D721Med (cell line): ENCODE measurements around the gene ZNF438.
"Not testable (repeated sequence)": the region's sequence is repeated elsewhere in the genome, so short reads cannot be mapped to it uniquely, and the experiment has no call there.

Source experiments
- DNase-seq: peaks from one replicate; pipeline ENCODE4 v3.0.0; 2011; ENCODE audit warnings: low spot score; ENCODE audit not compliant: insufficient read length
- FAIRE-seq: peaks from 2 replicates; lab custom pipeline; 2011; peaks lifted over from hg19 to GRCh38; lab: Jason Lieb, UNC
- TF ChIP-seq, protein P1 (sequence below): IDR thresholded peaks from 2 replicates; pipeline ENCODE4 v1.5.1; 2012; ENCODE audit warnings: mild to moderate bottlenecking, control low read depth; ENCODE audit not compliant: insufficient read depth; ENCODE audit errors: missing control alignments

Gene ZNF438

DNA sequence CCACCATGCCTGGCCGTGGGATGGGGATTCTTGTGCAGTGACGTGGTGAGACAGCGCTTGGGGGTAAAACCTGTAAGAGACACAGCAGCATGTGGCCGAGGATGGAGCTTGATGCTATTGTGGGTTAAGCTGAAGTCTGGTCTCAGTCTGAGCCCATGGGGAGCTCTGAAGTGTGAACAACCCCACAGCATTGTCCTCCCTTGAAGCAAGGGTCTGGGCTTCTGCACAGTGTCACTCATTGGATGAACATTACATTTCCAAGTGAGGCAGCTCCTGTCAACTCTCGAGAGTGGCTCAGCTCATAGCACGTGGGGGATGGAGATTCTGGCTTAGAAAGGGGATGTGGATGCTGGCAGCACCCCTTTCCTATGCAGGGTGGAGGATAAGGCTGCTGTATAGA lies 32.2 kb upstream of the ZNF438 start:
- FAIRE-seq (no peak), DNase-seq (no peak)
- TF ChIP-seq, protein P1, sequence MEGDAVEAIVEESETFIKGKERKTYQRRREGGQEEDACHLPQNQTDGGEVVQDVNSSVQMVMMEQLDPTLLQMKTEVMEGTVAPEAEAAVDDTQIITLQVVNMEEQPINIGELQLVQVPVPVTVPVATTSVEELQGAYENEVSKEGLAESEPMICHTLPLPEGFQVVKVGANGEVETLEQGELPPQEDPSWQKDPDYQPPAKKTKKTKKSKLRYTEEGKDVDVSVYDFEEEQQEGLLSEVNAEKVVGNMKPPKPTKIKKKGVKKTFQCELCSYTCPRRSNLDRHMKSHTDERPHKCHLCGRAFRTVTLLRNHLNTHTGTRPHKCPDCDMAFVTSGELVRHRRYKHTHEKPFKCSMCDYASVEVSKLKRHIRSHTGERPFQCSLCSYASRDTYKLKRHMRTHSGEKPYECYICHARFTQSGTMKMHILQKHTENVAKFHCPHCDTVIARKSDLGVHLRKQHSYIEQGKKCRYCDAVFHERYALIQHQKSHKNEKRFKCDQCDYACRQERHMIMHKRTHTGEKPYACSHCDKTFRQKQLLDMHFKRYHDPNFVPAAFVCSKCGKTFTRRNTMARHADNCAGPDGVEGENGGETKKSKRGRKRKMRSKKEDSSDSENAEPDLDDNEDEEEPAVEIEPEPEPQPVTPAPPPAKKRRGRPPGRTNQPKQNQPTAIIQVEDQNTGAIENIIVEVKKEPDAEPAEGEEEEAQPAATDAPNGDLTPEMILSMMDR, result no peak

DNA sequence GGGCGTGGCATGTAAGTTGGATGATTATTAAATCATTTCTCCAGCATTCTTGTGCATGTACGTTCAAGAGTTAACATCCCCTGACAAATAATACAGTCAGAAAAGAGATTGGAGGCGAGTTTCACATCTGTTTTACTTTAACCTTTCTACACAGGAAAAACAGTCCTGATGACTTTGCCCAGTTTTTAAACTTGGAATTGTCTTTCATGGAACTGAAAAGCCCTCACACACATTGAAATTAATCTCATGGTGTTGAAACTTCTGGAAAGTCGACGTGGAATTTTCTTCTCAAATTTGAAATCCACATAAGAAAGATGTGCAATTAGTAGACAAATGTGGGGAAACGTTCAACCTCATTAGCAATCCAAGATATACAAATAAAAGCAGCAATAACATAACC lies 31.2 kb upstream of the ZNF438 start:
- TF ChIP-seq, protein P1, result no peak
- DNase-seq, result no peak
- no peak for FAIRE-seq

DNA sequence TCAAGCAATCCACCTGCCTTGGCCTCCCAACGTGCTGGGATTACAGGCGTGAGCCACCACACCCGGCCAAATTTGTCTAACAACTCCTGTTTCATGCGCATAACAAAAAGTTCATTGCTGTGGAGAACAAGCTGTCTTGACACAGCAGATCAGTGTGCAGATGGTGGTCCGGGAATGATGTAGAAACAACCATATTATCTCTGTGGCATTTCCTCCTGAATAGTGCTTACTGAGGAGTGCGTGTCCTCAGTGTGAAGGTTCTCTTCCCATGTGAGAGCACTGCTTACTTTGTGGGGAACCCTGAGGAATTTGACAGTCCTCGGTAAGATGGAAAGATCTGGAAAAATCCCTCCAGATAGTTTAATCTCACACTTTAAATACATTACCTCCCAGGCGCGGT lies 30.3 kb upstream of the ZNF438 start:
- DNase-seq (no peak), FAIRE-seq (no peak)
- TF ChIP-seq, protein P1, result no peak

DNA sequence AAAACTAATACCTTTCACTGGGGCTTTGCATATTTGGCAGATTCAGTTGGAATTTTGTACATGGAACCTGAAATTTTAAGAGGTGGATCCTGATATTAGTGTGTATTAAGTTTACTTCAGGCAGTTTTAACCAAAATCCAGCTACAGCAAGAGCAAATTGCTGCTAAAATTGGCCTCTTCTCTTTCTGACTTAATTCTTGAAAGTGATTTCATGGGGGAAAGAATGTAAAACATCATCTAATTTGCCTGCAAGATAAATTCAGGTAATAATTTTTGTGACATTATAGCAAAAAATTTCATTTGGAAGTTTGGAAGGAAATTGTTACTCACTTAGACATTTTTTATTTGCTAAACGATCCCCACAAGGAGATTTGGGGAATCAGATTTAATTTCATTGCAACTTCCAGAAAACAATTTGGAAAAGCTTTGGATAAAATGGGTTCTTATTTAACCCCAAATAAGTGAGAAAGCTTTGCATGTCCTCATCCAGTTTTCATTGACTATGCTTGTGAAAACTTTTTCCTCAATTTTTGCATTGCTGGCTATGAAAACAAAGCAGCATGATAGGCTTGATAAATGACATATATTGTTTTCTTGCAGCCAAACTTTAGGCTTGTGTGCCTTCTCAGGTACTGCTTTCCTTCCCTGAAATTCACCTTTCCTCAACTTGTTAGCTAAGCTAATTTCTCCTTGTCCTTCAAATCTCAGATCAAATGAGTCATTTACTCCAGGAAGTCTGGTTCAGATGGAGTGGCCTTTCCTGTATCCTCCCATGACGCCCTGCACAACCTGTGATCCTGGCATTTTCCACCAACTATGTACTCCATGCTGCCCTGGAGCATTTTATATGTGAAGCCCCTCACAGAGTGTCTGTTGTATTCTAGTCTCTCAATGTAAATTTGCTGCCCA lies 27.4 kb upstream of the ZNF438 start:
- FAIRE-seq (no peak), DNase-seq (no peak)
- TF ChIP-seq, protein P1, result no peak

DNA sequence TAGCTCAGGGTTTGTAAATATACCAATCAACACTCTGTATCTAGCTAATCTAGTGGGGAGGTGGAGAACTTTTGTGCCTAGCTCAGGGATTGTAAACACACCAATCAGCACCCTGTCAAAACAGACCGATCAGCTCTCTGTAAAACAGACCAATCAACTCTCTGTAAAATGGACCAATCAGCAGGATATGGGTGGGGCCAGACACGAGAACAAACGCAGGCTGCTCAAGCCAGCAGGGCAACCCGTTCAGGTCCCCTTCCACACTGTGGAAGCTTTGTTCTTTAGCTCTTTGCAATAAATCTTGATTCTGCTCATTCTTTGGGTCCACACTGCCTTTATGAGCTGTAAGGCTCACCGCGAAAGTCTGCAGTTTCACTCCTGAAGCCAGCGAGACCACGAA lies 25.0 kb upstream of the ZNF438 start:
- not testable (repeated sequence) for FAIRE-seq

DNA sequence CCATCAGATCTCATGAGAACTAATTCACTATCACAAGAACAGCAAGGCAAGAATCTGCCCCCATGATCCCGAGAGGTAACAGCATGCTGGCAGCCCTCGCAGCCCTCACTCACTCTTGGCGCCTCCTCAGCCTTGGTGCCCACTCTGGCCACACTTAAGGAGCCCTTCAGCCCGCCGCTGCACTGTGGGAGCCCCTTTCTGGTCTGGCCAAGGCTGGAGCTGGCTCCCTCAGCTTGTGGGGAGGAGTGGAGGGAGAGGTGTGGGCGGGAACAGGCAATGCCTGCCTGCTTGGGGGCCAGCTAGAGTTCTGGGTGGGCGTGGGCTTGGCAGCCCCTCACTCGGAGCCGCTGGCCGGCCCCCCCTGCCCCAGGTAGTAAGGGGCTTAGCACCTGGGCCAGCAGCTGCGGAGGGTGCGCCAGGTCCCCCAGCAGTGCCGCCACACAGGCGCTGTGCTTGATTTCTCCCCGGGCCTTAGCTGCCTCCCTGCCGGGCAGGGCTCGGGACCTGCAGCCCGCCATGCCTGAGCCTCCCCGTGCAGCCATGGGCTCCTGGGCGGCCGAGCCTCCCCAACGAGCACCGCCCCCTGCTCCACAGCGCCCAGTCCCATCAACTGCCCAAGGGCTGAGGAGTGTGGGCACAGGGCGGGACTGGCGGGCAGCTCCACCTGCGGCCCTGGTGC lies 24.0 kb upstream of the ZNF438 start:
- TF ChIP-seq, protein P1, result no peak
- DNase-seq (no peak), FAIRE-seq (no peak)

More for the DNA sequence above, 25.0 kb upstream of the ZNF438 start:
- not testable (repeated sequence) for DNase-seq

DNA sequence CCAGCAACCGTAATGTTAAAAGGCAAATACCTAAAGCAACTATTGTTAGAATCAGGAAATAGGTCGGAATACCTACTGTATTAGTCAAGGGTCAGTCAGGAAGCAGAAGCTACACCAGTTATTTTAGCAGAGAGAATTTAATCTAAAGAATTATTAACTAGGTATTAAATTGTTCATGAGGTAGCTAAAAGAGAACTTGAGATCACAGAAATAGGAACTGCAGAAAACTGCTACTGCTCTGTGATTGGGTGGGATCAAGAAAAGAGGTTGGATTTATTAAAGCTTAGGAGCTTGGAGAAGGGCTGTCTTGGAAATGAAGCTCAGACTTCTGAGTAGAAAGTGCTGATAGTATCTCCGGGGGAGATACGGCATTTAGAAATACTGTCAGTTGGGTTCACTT lies 20.0 kb upstream of the ZNF438 start:
- DNase-seq (no peak), FAIRE-seq (no peak)

More for the DNA sequence above, 20.0 kb upstream of the ZNF438 start:
- TF ChIP-seq, protein P1, result no peak
